ENCODE results near the gene GALNT8. TPM values are rescaled to one million over a fixed set of nuclear protein-coding genes. Genes with fewer than 3 reads are reported as not detected.

GALNT8 gene
- total and polyA plus RNA-seq, 2 experiments from 2014 or later = 3.8 to 7.7 TPM

- Histone ChIP-seq H3K27ac (ENCODE audit: low read depth) (no peak overlapping the region), H3K4me2 (no peak overlapping the region), H3K9me2 (ENCODE audit: insufficient read depth) (peaks cover 5% of the 10 kb centered on the region; the same call in 1 of the 2 replicates), H3K36me3 (ENCODE audit: insufficient read depth) (peaks cover 11% of the 10 kb centered on the region), H3K4me3 (no peak overlapping the region), H2AFZ (no peak overlapping the region), H3F3A (replicated peaks; ENCODE audit: low read depth) (no peaks in the 10 kb centered on the region), H3K79me2 (replicated peaks; ENCODE audit: insufficient read depth) (no peaks in the 10 kb centered on the region), H4K20me1 (replicated peaks; ENCODE audit: insufficient read depth) (no peaks in the 10 kb centered on the region; the same call in 1 of the 2 replicates), H3K27me3 (ENCODE audit: insufficient read depth) (no peaks in the 10 kb centered on the region), H3K4me1 (ENCODE audit: insufficient read depth) (no peaks in the 10 kb centered on the region)
- ATAC-seq (no peak), DNase-seq (ENCODE audit: low spot score) (no peak)
- no peaks in the 10 kb centered on the region for H3K4me1 Mint-ChIP-seq
- H3K27ac Mint-ChIP-seq = no peak overlapping the region
- peaks cover 3% of the 10 kb centered on the region for H3K27me3 Mint-ChIP-seq (ENCODE audit: insufficient read depth, low read depth, poor library complexity)
- H3K36me3 Mint-ChIP-seq (ENCODE audit: low read depth) = peaks cover 54% of the 10 kb centered on the region
- H3K9me3 Mint-ChIP-seq = no peaks in the 10 kb centered on the region
- H3K4me3 Mint-ChIP-seq = no peak overlapping the region
- TF ChIP-seq NANOG (IDR thresholded peaks at IDR 0.05; ENCODE audit: borderline replicate concordance) = no peak
- no peak for TF ChIP-seq STAT1 (IDR thresholded peaks at IDR 0.05; ENCODE audit: unreplicated experiment)
- TF ChIP-seq JUNB (IDR thresholded peaks at IDR 0.05; ENCODE audit: unreplicated experiment) = no peak
- no peak for TF ChIP-seq EZH2phosphoT487 (IDR thresholded peaks at IDR 0.05; ENCODE audit: unreplicated experiment)
- no peak for TF ChIP-seq CTCF (conservative IDR thresholded peaks at IDR 0.05; ENCODE audit: low read depth in 2 of 2)
- no peak for TF ChIP-seq REST (IDR thresholded peaks at IDR 0.05; ENCODE audit: unreplicated experiment)
- no peak for TF ChIP-seq POLR2AphosphoS5 (IDR thresholded peaks at IDR 0.05; ENCODE audit: low read depth)
- TF ChIP-seq CREB1 (CRISPR knock-in tag; IDR thresholded peaks at IDR 0.05; ENCODE audit: low read depth) = no peak
- TF ChIP-seq ZNF331 (CRISPR knock-in tag; IDR thresholded peaks at IDR 0.05; ENCODE audit: low read depth) = no peak
- no peak for TF ChIP-seq ZNF114 (CRISPR knock-in tag; IDR thresholded peaks at IDR 0.05)
- TF ChIP-seq ZNF462 (CRISPR knock-in tag; IDR thresholded peaks at IDR 0.05) = no peak
- TF ChIP-seq ETS1 (IDR thresholded peaks at IDR 0.05) = no peak
- TF ChIP-seq EZH2 (IDR thresholded peaks at IDR 0.05; ENCODE audit: low read depth, unreplicated experiment) = no peak
Measured at GRCh38 chr12:4690760-4691159, 29.4 kb upstream of the GALNT8 start.
